Stimulated activated naive B cell treated with anti-CD40 and anti-IgM and Interleukin-4, amounts not matched to agents 10 μg/mL and 1 μg/mL and 100 μg/mL, for 72 hours (primary cell): Measurements from ENCODE around the gene NTN3.
"Not testable (repeated sequence)": the region's sequence is repeated elsewhere in the genome, so short reads cannot be mapped to it uniquely, and the experiment has no call there.

ENCODE experiments used
- ATAC-seq, 2 donors: fragments of 150-1000 bp; cut with Tn5 transposase; replicated peaks; 2 replicates each; pipeline ENCODE4 v1.10.0; 2021; ENCODE audit warnings: moderate library complexity in 1 of 2
- DNase-seq: peaks from one replicate; pipeline ENCODE4 v3.0.0; 2021
- H3K27ac Mint-ChIP-seq: one replicate; pipeline ENCODE4 v1.8.0; 2022; ENCODE audit warnings: mild to moderate bottlenecking, mixed read lengths
- H3K27me3 Mint-ChIP-seq, 2 donors: one replicate each; pipeline ENCODE4 v1.8.0; 2022; ENCODE audit warnings: mixed read lengths in 2 of 2
- H3K36me3 Mint-ChIP-seq, 2 donors: one replicate each; pipeline ENCODE4 v1.8.0; 2022; ENCODE audit warnings: mixed read lengths in 2 of 2, mild to moderate bottlenecking in 1 of 2
- H3K4me1 Mint-ChIP-seq, 2 donors: one replicate each; pipeline ENCODE4 v1.8.0; 2022; ENCODE audit warnings: mixed read lengths in 2 of 2, mild to moderate bottlenecking in 1 of 2
- H3K4me3 Mint-ChIP-seq, 2 donors: one replicate each; pipeline ENCODE4 v1.8.0; 2022; ENCODE audit warnings: mild to moderate bottlenecking in 2 of 2, mixed read lengths in 2 of 2, moderate library complexity in 1 of 2
- H3K9me3 Mint-ChIP-seq, 2 donors: one replicate each; pipeline ENCODE4 v1.8.0; 2022; ENCODE audit warnings: mixed read lengths in 2 of 2, mild to moderate bottlenecking in 1 of 2

The NTN3 gene

GRCh38 chr16:2432801-2433505, 38.1 kb upstream of the NTN3 start:
- Mint-ChIP-seq H3K27me3 (no peaks in the 10 kb centered on the region), H3K9me3 (no peaks in the 10 kb centered on the region), H3K4me1 (peaks cover 13 to 24% of the 10 kb centered on the region in 2 donors), H3K36me3 (peaks cover 15 to 19% of the 10 kb centered on the region in 2 donors), H3K27ac (peak overlapping the region; percentile 37), H3K4me3 (no peak overlapping the region)
- ATAC-seq (no peak), DNase-seq (no peak)

- not testable (repeated sequence) for H3K27me3 Mint-ChIP-seq, H3K27ac Mint-ChIP-seq, H3K9me3 Mint-ChIP-seq, H3K4me3 Mint-ChIP-seq, DNase-seq, ATAC-seq
- peaks cover 22 to 35% of the 10 kb centered on the region in 2 donors for H3K36me3 Mint-ChIP-seq
- peaks cover 14 to 25% of the 10 kb centered on the region in 2 donors for H3K4me1 Mint-ChIP-seq
Measured at GRCh38 chr16:2435236-2435635, 35.9 kb upstream of the NTN3 start.

GRCh38 chr16:2436110-2436509, 35.0 kb upstream of the NTN3 start:
- Mint-ChIP-seq H3K27ac (no peak overlapping the region), H3K4me3 (no peak overlapping the region), H3K27me3 (no peaks in the 10 kb centered on the region), H3K9me3 (peaks cover 0 to 5% of the 10 kb centered on the region in 2 donors), H3K36me3 (peaks cover 24 to 35% of the 10 kb centered on the region in 2 donors), H3K4me1 (peaks cover 12 to 21% of the 10 kb centered on the region in 2 donors)
- DNase-seq (no peak), ATAC-seq (no peak)

GRCh38 chr16:2437032-2437790, 33.9 kb upstream of the NTN3 start:
- peaks cover 12 to 21% of the 10 kb centered on the region in 2 donors for H3K4me1 Mint-ChIP-seq
- no peak overlapping the region for H3K4me3 Mint-ChIP-seq
- no peaks in the 10 kb centered on the region for H3K27me3 Mint-ChIP-seq
- no peak overlapping the region for H3K27ac Mint-ChIP-seq
- DNase-seq (no peak), ATAC-seq (no peak)
- H3K36me3 Mint-ChIP-seq: peaks cover 24 to 35% of the 10 kb centered on the region in 2 donors
- H3K9me3 Mint-ChIP-seq: peaks cover 0 to 5% of the 10 kb centered on the region in 2 donors

GRCh38 chr16:2438121-2438520, 33.0 kb upstream of the NTN3 start:
- no peaks in the 10 kb centered on the region for H3K27me3 Mint-ChIP-seq
- peaks cover 12 to 21% of the 10 kb centered on the region in 2 donors for H3K4me1 Mint-ChIP-seq
- no peak for DNase-seq
- ATAC-seq: no peak
- peaks cover 0 to 5% of the 10 kb centered on the region in 2 donors for H3K9me3 Mint-ChIP-seq
- peaks cover 21 to 32% of the 10 kb centered on the region in 2 donors for H3K36me3 Mint-ChIP-seq
- H3K4me3 Mint-ChIP-seq: no peak overlapping the region
- H3K27ac Mint-ChIP-seq: no peak overlapping the region

GRCh38 chr16:2439598-2439997, 31.5 kb upstream of the NTN3 start:
- DNase-seq (no peak), ATAC-seq (no peak)
- H3K4me1 Mint-ChIP-seq: peaks cover 12 to 21% of the 10 kb centered on the region in 2 donors
- no peaks in the 10 kb centered on the region for H3K27me3 Mint-ChIP-seq
- peaks cover 0 to 5% of the 10 kb centered on the region in 2 donors for H3K9me3 Mint-ChIP-seq
- no peak overlapping the region for H3K4me3 Mint-ChIP-seq
- H3K27ac Mint-ChIP-seq: no peak overlapping the region
- H3K36me3 Mint-ChIP-seq: peaks cover 22 to 28% of the 10 kb centered on the region in 2 donors

GRCh38 chr16:2441143-2441804, 29.8 kb upstream of the NTN3 start:
- DNase-seq, H3K4me3 Mint-ChIP-seq, H3K27me3 Mint-ChIP-seq, ATAC-seq, H3K9me3 Mint-ChIP-seq, H3K27ac Mint-ChIP-seq: not testable (repeated sequence)
- H3K4me1 Mint-ChIP-seq: peaks cover 12 to 21% of the 10 kb centered on the region in 2 donors
- peaks cover 28 to 41% of the 10 kb centered on the region in 2 donors for H3K36me3 Mint-ChIP-seq

- H3K4me3 Mint-ChIP-seq: no peak overlapping the region
- no peak for DNase-seq
- H3K36me3 Mint-ChIP-seq: peaks cover 27 to 35% of the 10 kb centered on the region in 2 donors
- peaks cover 12 to 16% of the 10 kb centered on the region in 2 donors for H3K4me1 Mint-ChIP-seq
- H3K27me3 Mint-ChIP-seq: no peaks in the 10 kb centered on the region
- H3K27ac Mint-ChIP-seq: no peak overlapping the region
- H3K9me3 Mint-ChIP-seq: peaks cover 0 to 5% of the 10 kb centered on the region in 2 donors
- ATAC-seq: no peak
Measured at GRCh38 chr16:2443555-2443954, 27.5 kb upstream of the NTN3 start.

GRCh38 chr16:2447920-2448583, 23.0 kb upstream of the NTN3 start:
- H3K4me3 Mint-ChIP-seq: no peak overlapping the region
- H3K27me3 Mint-ChIP-seq: no peaks in the 10 kb centered on the region
- H3K9me3 Mint-ChIP-seq: no peaks in the 10 kb centered on the region
- H3K4me1 Mint-ChIP-seq: no peaks in the 10 kb centered on the region
- no peak overlapping the region for H3K27ac Mint-ChIP-seq
- ATAC-seq: no peak
- DNase-seq: no peak
- H3K36me3 Mint-ChIP-seq: peaks cover 22 to 33% of the 10 kb centered on the region in 2 donors

GRCh38 chr16:2449118-2449517, 22.0 kb upstream of the NTN3 start:
- H3K27me3 Mint-ChIP-seq: no peaks in the 10 kb centered on the region
- ATAC-seq: no peak
- peaks cover 28 to 42% of the 10 kb centered on the region in 2 donors for H3K36me3 Mint-ChIP-seq
- no peaks in the 10 kb centered on the region for H3K9me3 Mint-ChIP-seq
- H3K4me1 Mint-ChIP-seq: peaks cover 0 to 2% of the 10 kb centered on the region in 2 donors
- H3K4me3 Mint-ChIP-seq: no peak overlapping the region
- DNase-seq: no peak
- H3K27ac Mint-ChIP-seq: no peak overlapping the region

GRCh38 chr16:2450535-2450934, 20.6 kb upstream of the NTN3 start:
- Mint-ChIP-seq H3K27ac (no peak overlapping the region), H3K36me3 (peaks cover 21 to 41% of the 10 kb centered on the region in 2 donors), H3K9me3 (no peaks in the 10 kb centered on the region), H3K27me3 (no peaks in the 10 kb centered on the region), H3K4me3 (no peak overlapping the region), H3K4me1 (peaks cover 0 to 2% of the 10 kb centered on the region in 2 donors)
- DNase-seq: no peak
- no peak for ATAC-seq

- no peak for DNase-seq
- peaks cover 19 to 39% of the 10 kb centered on the region in 2 donors for H3K36me3 Mint-ChIP-seq
- no peak overlapping the region for H3K4me3 Mint-ChIP-seq
- H3K4me1 Mint-ChIP-seq: peaks cover 0 to 2% of the 10 kb centered on the region in 2 donors
- no peak for ATAC-seq
- H3K27ac Mint-ChIP-seq: no peak overlapping the region
- no peaks in the 10 kb centered on the region for H3K9me3 Mint-ChIP-seq
- no peaks in the 10 kb centered on the region for H3K27me3 Mint-ChIP-seq
Measured at GRCh38 chr16:2450975-2451381, 20.1 kb upstream of the NTN3 start.

GRCh38 chr16:2451851-2452320, 19.2 kb upstream of the NTN3 start:
- no peak for ATAC-seq
- peaks cover 0 to 2% of the 10 kb centered on the region in 2 donors for H3K4me1 Mint-ChIP-seq
- H3K9me3 Mint-ChIP-seq: no peaks in the 10 kb centered on the region
- H3K4me3 Mint-ChIP-seq: no peak overlapping the region
- H3K27ac Mint-ChIP-seq: peak overlapping the region; percentile 37
- no peaks in the 10 kb centered on the region for H3K27me3 Mint-ChIP-seq
- H3K36me3 Mint-ChIP-seq: peaks cover 16 to 34% of the 10 kb centered on the region in 2 donors
- DNase-seq: no peak

GRCh38 chr16:2452650-2453049, 18.4 kb upstream of the NTN3 start:
- Mint-ChIP-seq H3K27ac (no peak overlapping the region), H3K4me1 (peaks cover 0 to 2% of the 10 kb centered on the region in 2 donors), H3K9me3 (no peaks in the 10 kb centered on the region), H3K4me3 (no peak overlapping the region), H3K27me3 (no peaks in the 10 kb centered on the region), H3K36me3 (peaks cover 17 to 35% of the 10 kb centered on the region in 2 donors)
- no peak for ATAC-seq
- no peak for DNase-seq
